ENCODE results near the gene OR10A2.
"Not testable (repeated sequence)": the region's sequence is repeated elsewhere in the genome, so short reads cannot be mapped to it uniquely, and the experiment has no call there.

GRCh38 chr11:6904804-6905203, 41.9 kb downstream of the OR10A2 start:
- TF ChIP-seq CTCF (IDR thresholded peaks at IDR 0.05; ENCODE audit: low read length); EZH2 (IDR thresholded peaks at IDR 0.05; ENCODE audit: borderline replicate concordance, low read length): not testable (repeated sequence)

Data from OCI-LY1 (cell line).